ENCODE measurements around the gene PTPRT.

PTPRT gene

DNA sequence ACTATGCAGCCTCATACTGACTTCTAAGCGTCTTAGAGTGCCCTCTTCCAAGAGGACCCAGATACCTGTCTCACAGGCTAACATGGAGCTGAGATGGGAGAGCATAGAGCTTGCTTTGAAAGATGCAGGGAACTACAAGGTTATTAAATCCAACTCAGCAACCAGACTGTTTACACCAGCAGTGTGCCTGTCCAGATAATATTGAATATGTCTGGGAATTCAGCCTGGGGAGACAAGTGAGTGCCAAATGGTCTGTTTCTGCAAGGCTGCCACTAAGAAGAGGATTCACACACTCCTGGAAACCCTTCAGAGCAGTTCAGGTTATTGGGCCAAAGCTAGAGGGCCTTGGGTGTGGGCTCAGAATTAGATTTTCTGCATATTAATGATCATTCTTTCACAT, 547.8 kb downstream of the PTPRT start:
- Histone ChIP-seq H3K4me1 (ENCODE audit: control insufficient read depth in 2 of 2, insufficient read depth in 2 of 2, low read length in 2 of 2) (no peaks in the 10 kb centered on the region), H3K36me3 (ENCODE audit: control insufficient read depth in 2 of 2, insufficient read depth in 2 of 2, low read length in 2 of 2) (no peaks in the 10 kb centered on the region), H3K9ac (ENCODE audit: low read depth in 1 of 2, low read length in 2 of 2) (no peak overlapping the region), H3K27ac (ENCODE audit: low read depth in 2 of 2, low read length in 2 of 2) (no peak overlapping the region), H3K27me3 (ENCODE audit: control insufficient read depth in 2 of 2, insufficient read depth in 2 of 2, low read length in 2 of 2) (no peaks in the 10 kb centered on the region), H3K4me3 (ENCODE audit: low read length in 2 of 2) (no peak overlapping the region), H3K9me3 (ENCODE audit: control insufficient read depth in 2 of 2, low read length in 2 of 2) (peaks cover 0 to 3% of the 10 kb centered on the region in 2 donors)

- H3K36me3 ChIP-seq (ENCODE audit: control insufficient read depth in 2 of 2, insufficient read depth in 2 of 2, low read length in 2 of 2): no peaks in the 10 kb centered on the region
- H3K27ac ChIP-seq (ENCODE audit: low read depth in 2 of 2, low read length in 2 of 2): no peak overlapping the region
- H3K9ac ChIP-seq (ENCODE audit: low read depth in 1 of 2, low read length in 2 of 2): no peak overlapping the region
- peaks cover 0 to 1% of the 10 kb centered on the region in 2 donors for H3K9me3 ChIP-seq (ENCODE audit: control insufficient read depth in 2 of 2, low read length in 2 of 2)
- H3K4me3 ChIP-seq (ENCODE audit: low read length in 2 of 2): no peak overlapping the region
- no peaks in the 10 kb centered on the region for H3K27me3 ChIP-seq (ENCODE audit: control insufficient read depth in 2 of 2, insufficient read depth in 2 of 2, low read length in 2 of 2)
- H3K4me1 ChIP-seq (ENCODE audit: control insufficient read depth in 2 of 2, insufficient read depth in 2 of 2, low read length in 2 of 2): no peaks in the 10 kb centered on the region
These were observed 550.6 kb downstream of the PTPRT start for GRCh38 chr20:42639140-42639539.

DNA sequence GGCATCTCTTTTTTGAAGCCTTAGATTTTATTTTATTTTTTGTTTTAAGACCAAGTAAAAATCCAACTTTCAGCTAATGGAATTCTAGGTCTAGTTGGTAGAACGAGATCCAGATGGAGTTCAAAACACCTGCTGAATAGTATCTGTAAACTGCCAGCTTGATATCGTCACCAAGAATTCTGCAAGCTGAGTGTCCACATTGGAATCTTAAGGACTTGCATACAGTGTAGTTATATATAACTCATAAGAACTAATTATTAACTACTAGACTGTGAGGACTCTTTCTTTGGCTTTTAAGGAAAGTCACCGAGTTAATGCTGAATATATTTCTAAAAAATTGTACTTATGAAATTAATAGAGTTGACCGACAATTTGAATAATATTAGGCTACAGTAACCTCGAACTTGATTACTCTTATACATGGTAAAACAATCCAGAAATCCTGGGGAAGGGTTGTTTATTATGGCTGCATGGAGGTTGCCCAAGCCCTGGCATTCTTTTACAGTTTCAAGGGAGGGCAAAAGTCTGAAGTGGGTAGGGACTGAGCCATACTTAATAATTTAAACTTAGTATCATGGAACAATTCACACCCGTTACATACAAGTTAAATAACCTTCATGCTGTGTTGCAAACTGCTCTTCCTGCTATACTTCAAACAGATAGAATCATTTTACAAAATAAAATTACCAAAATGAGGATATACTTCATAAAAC, 553.9 kb downstream of the PTPRT start:
- Histone ChIP-seq H3K9me3 (ENCODE audit: control insufficient read depth in 2 of 2, low read length in 2 of 2) (no peaks in the 10 kb centered on the region), H3K4me3 (ENCODE audit: low read length in 2 of 2) (no peak overlapping the region), H3K9ac (ENCODE audit: low read depth in 1 of 2, low read length in 2 of 2) (no peak overlapping the region), H3K36me3 (ENCODE audit: control insufficient read depth in 2 of 2, insufficient read depth in 2 of 2, low read length in 2 of 2) (no peaks in the 10 kb centered on the region), H3K4me1 (ENCODE audit: control insufficient read depth in 2 of 2, insufficient read depth in 2 of 2, low read length in 2 of 2) (no peaks in the 10 kb centered on the region), H3K27me3 (ENCODE audit: control insufficient read depth in 2 of 2, insufficient read depth in 2 of 2, low read length in 2 of 2) (no peaks in the 10 kb centered on the region), H3K27ac (ENCODE audit: low read depth in 2 of 2, low read length in 2 of 2) (no peak overlapping the region)

DNA sequence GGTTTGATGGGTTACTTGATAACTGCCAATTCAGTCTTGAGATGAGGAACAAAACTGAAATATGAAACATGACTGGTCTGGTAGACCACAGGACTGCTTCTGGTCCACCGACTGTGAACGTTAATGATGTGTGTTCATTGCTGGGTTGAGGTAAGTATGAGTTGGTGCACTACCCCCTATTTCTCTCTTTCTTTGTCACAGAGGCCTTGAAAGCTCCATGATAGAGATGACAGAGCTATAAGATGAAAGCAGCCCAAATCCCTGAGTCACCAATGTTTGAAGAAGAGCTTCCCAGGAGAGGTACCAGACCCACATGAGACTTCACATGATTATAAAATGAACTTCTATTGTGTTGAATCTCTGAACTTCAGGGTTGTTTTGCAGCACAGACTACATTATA, 555.5 kb downstream of the PTPRT start:
- H3K27ac ChIP-seq (ENCODE audit: low read depth in 2 of 2, low read length in 2 of 2): no peak overlapping the region
- H3K27me3 ChIP-seq (ENCODE audit: control insufficient read depth in 2 of 2, insufficient read depth in 2 of 2, low read length in 2 of 2): no peaks in the 10 kb centered on the region

DNA sequence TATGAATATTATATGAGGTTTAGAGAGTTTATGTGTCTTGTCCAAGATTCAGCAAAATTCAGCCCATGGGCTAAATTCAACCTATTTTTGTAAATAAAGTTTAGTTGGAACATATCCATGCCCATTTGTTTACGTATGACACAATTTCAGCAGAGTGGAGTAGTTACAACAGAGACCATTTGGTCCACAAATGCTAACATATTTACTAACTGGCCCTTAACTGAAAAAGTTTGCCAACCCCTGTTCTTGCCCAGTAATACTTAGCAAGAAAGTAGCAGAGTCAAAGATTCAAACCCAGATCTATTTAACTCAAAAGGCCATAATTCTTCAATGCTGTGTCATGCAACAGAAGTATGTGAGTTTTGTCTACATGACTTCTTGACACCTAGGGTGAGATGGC, 561.0 kb downstream of the PTPRT start:
- H3K36me3 ChIP-seq (ENCODE audit: control insufficient read depth in 2 of 2, insufficient read depth in 2 of 2, low read length in 2 of 2): no peaks in the 10 kb centered on the region
- H3K4me3 ChIP-seq (ENCODE audit: low read length in 2 of 2): no peak overlapping the region
- no peaks in the 10 kb centered on the region for H3K27me3 ChIP-seq (ENCODE audit: control insufficient read depth in 2 of 2, insufficient read depth in 2 of 2, low read length in 2 of 2)
- no peaks in the 10 kb centered on the region for H3K4me1 ChIP-seq (ENCODE audit: control insufficient read depth in 2 of 2, insufficient read depth in 2 of 2, low read length in 2 of 2)
- no peak overlapping the region for H3K9ac ChIP-seq (ENCODE audit: low read depth in 1 of 2, low read length in 2 of 2)
- no peaks in the 10 kb centered on the region for H3K9me3 ChIP-seq (ENCODE audit: control insufficient read depth in 2 of 2, low read length in 2 of 2)
- H3K27ac ChIP-seq (ENCODE audit: low read depth in 2 of 2, low read length in 2 of 2): no peak overlapping the region

More for the DNA sequence above, 555.5 kb downstream of the PTPRT start:
- Histone ChIP-seq H3K9me3 (ENCODE audit: control insufficient read depth in 2 of 2, low read length in 2 of 2) (no peaks in the 10 kb centered on the region), H3K36me3 (ENCODE audit: control insufficient read depth in 2 of 2, insufficient read depth in 2 of 2, low read length in 2 of 2) (no peaks in the 10 kb centered on the region), H3K9ac (ENCODE audit: low read depth in 1 of 2, low read length in 2 of 2) (no peak overlapping the region), H3K4me1 (ENCODE audit: control insufficient read depth in 2 of 2, insufficient read depth in 2 of 2, low read length in 2 of 2) (no peaks in the 10 kb centered on the region), H3K4me3 (ENCODE audit: low read length in 2 of 2) (no peak overlapping the region)

DNA sequence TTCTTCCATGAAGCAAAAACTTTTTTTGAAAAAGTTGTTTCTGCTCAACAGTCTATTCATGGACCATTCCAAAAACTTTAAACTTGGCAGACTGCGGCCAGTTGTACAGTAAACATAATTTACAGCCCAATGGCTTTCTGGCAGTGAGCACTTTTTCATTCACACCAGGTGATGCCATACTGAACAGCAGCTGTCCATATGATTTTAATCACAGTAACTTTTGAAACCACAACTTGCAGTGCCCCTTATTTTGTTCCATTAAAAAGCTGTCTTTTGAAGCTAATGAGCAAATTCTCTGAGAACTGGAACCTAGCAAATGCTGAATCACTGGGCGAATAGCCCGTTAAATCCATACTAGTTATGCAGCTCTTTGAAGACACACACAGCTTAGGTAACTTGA, 576.6 kb downstream of the PTPRT start:
- Histone ChIP-seq H3K4me3 (ENCODE audit: low read length in 2 of 2) (no peak overlapping the region), H3K4me1 (ENCODE audit: control insufficient read depth in 2 of 2, insufficient read depth in 2 of 2, low read length in 2 of 2) (no peaks in the 10 kb centered on the region), H3K9ac (ENCODE audit: low read depth in 1 of 2, low read length in 2 of 2) (no peak overlapping the region), H3K27ac (ENCODE audit: low read depth in 2 of 2, low read length in 2 of 2) (no peak overlapping the region), H3K27me3 (ENCODE audit: control insufficient read depth in 2 of 2, insufficient read depth in 2 of 2, low read length in 2 of 2) (no peaks in the 10 kb centered on the region), H3K9me3 (ENCODE audit: control insufficient read depth in 2 of 2, low read length in 2 of 2) (no peaks in the 10 kb centered on the region), H3K36me3 (ENCODE audit: control insufficient read depth in 2 of 2, insufficient read depth in 2 of 2, low read length in 2 of 2) (no peaks in the 10 kb centered on the region)

DNA sequence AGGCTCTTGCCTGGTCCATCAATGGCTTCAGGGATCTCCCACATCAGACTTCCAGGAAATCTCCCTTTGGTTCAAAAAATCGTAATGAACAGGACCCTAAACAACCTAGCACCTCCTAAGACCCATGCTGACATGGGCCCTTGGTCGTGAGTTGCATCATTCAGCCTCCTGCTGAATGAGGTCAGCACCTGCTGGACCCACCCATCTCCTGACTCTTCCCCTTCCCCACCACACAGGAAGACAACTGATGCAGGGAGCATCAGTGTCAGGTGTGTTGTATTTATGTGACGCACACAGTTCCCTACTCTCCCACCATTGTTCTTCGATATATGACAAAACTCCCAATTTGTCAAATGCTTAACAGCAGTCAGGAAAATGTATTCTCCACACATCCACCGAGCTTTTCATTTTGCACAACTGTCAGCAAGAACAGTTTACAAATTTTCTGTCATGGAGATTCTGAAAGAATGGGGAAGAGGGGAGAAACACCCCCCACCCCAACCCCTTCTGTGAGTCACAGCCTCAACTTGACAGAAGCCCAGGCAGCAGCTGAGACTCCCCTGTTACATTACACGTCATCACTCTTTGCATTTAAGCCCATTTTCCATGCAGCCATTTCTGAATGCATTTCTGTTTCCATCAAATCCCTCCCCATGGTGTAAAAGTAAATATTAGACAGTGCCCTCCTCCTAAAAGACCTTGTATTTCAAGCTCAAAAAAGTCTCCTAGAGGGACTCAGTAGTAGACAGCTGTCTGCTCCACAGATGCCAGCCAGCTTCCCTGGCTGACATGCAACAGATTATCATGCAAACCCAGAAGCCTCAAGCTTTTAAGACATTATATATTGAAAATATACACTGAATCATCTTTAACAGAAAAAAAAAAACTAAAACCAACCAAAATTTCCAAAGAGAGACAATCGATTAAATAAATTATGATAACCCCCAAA, 577.5 kb downstream of the PTPRT start:
- no peak overlapping the region for H3K27ac ChIP-seq (ENCODE audit: low read depth in 2 of 2, low read length in 2 of 2)
- H3K4me3 ChIP-seq (ENCODE audit: low read length in 2 of 2): no peak overlapping the region
- no peak overlapping the region for H3K9ac ChIP-seq (ENCODE audit: low read depth in 1 of 2, low read length in 2 of 2)
- H3K27me3 ChIP-seq (ENCODE audit: control insufficient read depth in 2 of 2, insufficient read depth in 2 of 2, low read length in 2 of 2): no peaks in the 10 kb centered on the region
- no peaks in the 10 kb centered on the region for H3K4me1 ChIP-seq (ENCODE audit: control insufficient read depth in 2 of 2, insufficient read depth in 2 of 2, low read length in 2 of 2)
- H3K36me3 ChIP-seq (ENCODE audit: control insufficient read depth in 2 of 2, insufficient read depth in 2 of 2, low read length in 2 of 2): no peaks in the 10 kb centered on the region
- H3K9me3 ChIP-seq (ENCODE audit: control insufficient read depth in 2 of 2, low read length in 2 of 2): no peaks in the 10 kb centered on the region

DNA sequence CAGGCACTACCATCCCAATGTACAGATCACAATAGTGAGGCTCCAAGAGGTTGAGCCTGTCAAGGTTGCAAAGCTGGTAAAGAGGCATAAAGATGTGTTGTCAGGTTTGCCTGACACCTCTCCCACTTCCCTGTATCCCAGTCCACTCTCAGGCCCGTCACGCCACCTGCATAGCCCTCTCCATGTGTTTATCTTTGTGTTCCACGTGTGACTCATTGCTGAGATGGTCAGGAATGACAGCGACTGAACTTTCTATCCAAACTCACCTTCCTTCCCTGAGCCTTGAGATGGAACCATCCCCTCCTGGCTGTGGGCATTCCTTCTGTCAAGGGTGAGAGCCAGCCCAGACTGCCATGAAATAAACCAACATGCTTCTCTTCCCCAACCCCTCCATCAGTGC, 578.3 kb downstream of the PTPRT start:
- Histone ChIP-seq H3K27me3 (ENCODE audit: control insufficient read depth in 2 of 2, insufficient read depth in 2 of 2, low read length in 2 of 2) (no peaks in the 10 kb centered on the region), H3K9me3 (ENCODE audit: control insufficient read depth in 2 of 2, low read length in 2 of 2) (no peaks in the 10 kb centered on the region), H3K4me3 (ENCODE audit: low read length in 2 of 2) (no peak overlapping the region), H3K4me1 (ENCODE audit: control insufficient read depth in 2 of 2, insufficient read depth in 2 of 2, low read length in 2 of 2) (no peaks in the 10 kb centered on the region), H3K9ac (ENCODE audit: low read depth in 1 of 2, low read length in 2 of 2) (no peak overlapping the region), H3K27ac (ENCODE audit: low read depth in 2 of 2, low read length in 2 of 2) (no peak overlapping the region), H3K36me3 (ENCODE audit: control insufficient read depth in 2 of 2, insufficient read depth in 2 of 2, low read length in 2 of 2) (no peaks in the 10 kb centered on the region)

DNA sequence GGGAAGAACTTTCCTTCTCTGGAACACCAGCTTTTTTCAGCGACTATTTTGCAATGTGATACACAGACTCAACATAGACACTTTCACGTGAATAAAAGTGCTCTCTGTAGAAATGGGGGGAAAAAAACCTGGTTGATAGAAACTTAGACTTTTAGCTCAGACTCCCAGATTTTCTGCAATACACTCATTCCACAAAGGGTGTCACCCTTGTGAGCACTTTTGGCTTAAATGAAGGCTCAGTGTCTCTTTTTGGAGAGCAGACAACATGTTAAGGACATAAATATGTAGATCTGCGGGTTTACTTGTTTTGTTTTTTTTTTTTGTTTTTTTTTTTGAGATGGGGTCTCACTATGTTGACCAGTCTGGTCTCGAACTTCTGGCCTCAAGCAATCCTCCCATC, 579.6 kb downstream of the PTPRT start:
- Histone ChIP-seq H3K27ac (ENCODE audit: low read depth in 2 of 2, low read length in 2 of 2) (no peak overlapping the region), H3K4me1 (ENCODE audit: control insufficient read depth in 2 of 2, insufficient read depth in 2 of 2, low read length in 2 of 2) (no peaks in the 10 kb centered on the region), H3K4me3 (ENCODE audit: low read length in 2 of 2) (no peak overlapping the region), H3K9ac (ENCODE audit: low read depth in 1 of 2, low read length in 2 of 2) (no peak overlapping the region), H3K36me3 (ENCODE audit: control insufficient read depth in 2 of 2, insufficient read depth in 2 of 2, low read length in 2 of 2) (no peaks in the 10 kb centered on the region), H3K27me3 (ENCODE audit: control insufficient read depth in 2 of 2, insufficient read depth in 2 of 2, low read length in 2 of 2) (no peaks in the 10 kb centered on the region), H3K9me3 (ENCODE audit: control insufficient read depth in 2 of 2, low read length in 2 of 2) (no peaks in the 10 kb centered on the region)

GRCh38 chr20:42609618-42610017, 580.1 kb downstream of the PTPRT start:
- Histone ChIP-seq H3K4me3 (ENCODE audit: low read length in 2 of 2) (no peak overlapping the region), H3K4me1 (ENCODE audit: control insufficient read depth in 2 of 2, insufficient read depth in 2 of 2, low read length in 2 of 2) (no peaks in the 10 kb centered on the region), H3K36me3 (ENCODE audit: control insufficient read depth in 2 of 2, insufficient read depth in 2 of 2, low read length in 2 of 2) (no peaks in the 10 kb centered on the region)

More at GRCh38 chr20:42609618-42610017, 580.1 kb downstream of the PTPRT start:
- Histone ChIP-seq H3K27ac (ENCODE audit: low read depth in 2 of 2, low read length in 2 of 2) (no peak overlapping the region), H3K9me3 (ENCODE audit: control insufficient read depth in 2 of 2, low read length in 2 of 2) (no peaks in the 10 kb centered on the region), H3K27me3 (ENCODE audit: control insufficient read depth in 2 of 2, insufficient read depth in 2 of 2, low read length in 2 of 2) (no peaks in the 10 kb centered on the region), H3K9ac (ENCODE audit: low read depth in 1 of 2, low read length in 2 of 2) (no peak overlapping the region)
